HepG2 (cell line): ENCODE data around the gene C2. TPM values are rescaled to one million over a fixed set of nuclear protein-coding genes. Genes with fewer than 3 reads are reported as not detected.
A peak's percentile ranks its signal among the peaks of the same experiment; 100 is the strongest.

Experiments
- ATF3 ChIP-seq: sonication (generic); formaldehyde crosslinking; IDR thresholded peaks from 2 replicates; pipeline ENCODE4 v1.4.0; 2020; ENCODE audit warnings: missing genetic modification reagents
- IRF9 ChIP-seq: sonication (generic); formaldehyde crosslinking; IDR thresholded peaks from 2 replicates; pipeline ENCODE4 v1.8.0; 2022; ENCODE audit warnings: missing genetic modification reagents, mild to moderate bottlenecking, borderline replicate concordance
- KMT2A ChIP-seq: sonication (generic); formaldehyde crosslinking; IDR thresholded peaks from 2 replicates; pipeline ENCODE4 v1.4.0; 2020; ENCODE audit warnings: missing genetic modification reagents
- MXD1 ChIP-seq: sonication (generic); formaldehyde crosslinking; IDR thresholded peaks from 2 replicates; pipeline ENCODE4 v1.4.0; 2020; ENCODE audit warnings: mild to moderate bottlenecking, missing genetic modification reagents
- NFAT5 ChIP-seq: sonication (generic); formaldehyde crosslinking; IDR thresholded peaks from 2 replicates; pipeline ENCODE4 v1.4.0; 2020; ENCODE audit warnings: missing genetic modification reagents
- NPAS2 ChIP-seq: sonication (generic); formaldehyde crosslinking; IDR thresholded peaks from 2 replicates; pipeline ENCODE4 v1.8.0; 2022; ENCODE audit warnings: mild to moderate bottlenecking, missing genetic modification reagents, borderline replicate concordance
- NR2F1 ChIP-seq, 2 experiments: fragments of 450-650 bp in 1 of 2; formaldehyde crosslinking in 1 of 2; IDR thresholded peaks; 2 replicates each; pipeline versions ENCODE4 v1.5.0 to v1.6.1; 2016 to 2020; ENCODE audit warnings: mild to moderate bottlenecking in 1 of 2, missing compliant biosample characterization in 1 of 2, missing genetic modification reagents in 1 of 2, moderate library complexity in 1 of 2
- SRY ChIP-seq: sonication (generic); formaldehyde crosslinking; IDR thresholded peaks from 2 replicates; pipeline ENCODE4 v1.8.0; 2022; ENCODE audit warnings: mild to moderate bottlenecking, missing genetic modification reagents
- ZNF274 ChIP-seq: sonication (generic); formaldehyde crosslinking; IDR thresholded peaks from 2 replicates; pipeline ENCODE4 v1.5.1; 2020; ENCODE audit warnings: mild to moderate bottlenecking, missing genetic modification reagents
- ZNF468 ChIP-seq: sonication (generic); formaldehyde crosslinking; IDR thresholded peaks from 2 replicates; pipeline ENCODE4 v1.8.0; 2022; ENCODE audit warnings: mild to moderate bottlenecking, moderate library complexity, missing genetic modification reagents
- ZNF589 ChIP-seq: sonication (generic); formaldehyde crosslinking; conservative IDR thresholded peaks from 2 replicates; pipeline ENCODE4 v1.8.0; 2022; ENCODE audit warnings: mild to moderate bottlenecking, moderate library complexity, missing genetic modification reagents
- ZNF597 ChIP-seq: sonication (generic); formaldehyde crosslinking; IDR thresholded peaks from 2 replicates; pipeline ENCODE4 v1.5.0; 2020; ENCODE audit warnings: missing genetic modification reagents
- ZNF772 ChIP-seq: sonication (generic); formaldehyde crosslinking; IDR thresholded peaks from 2 replicates; pipeline ENCODE4 v1.5.0; 2020; ENCODE audit warnings: mild to moderate bottlenecking, missing genetic modification reagents
- polyA plus RNA-seq, 8 experiments: library from polyadenylated mRNA; depleted of rRNA in 3 of 8; stranded (reverse) in 7 of 8; unstranded in 1 of 8; fragments of >200 nt; fragmentation: Illumina TruSeq in 4 of 8; extraction: Trizol in 4 of 8; gene quantifications; 2 replicates each; pipeline versions ENCODE4 v1.2.1 to v1.2.3, GENCODE V29; 2011 to 2016; ENCODE audit warnings: low read depth in 4 of 8, missing spikeins in 1 of 8, mixed read lengths in 1 of 8; ENCODE audit not compliant: insufficient read depth in 1 of 8
- total RNA-seq, 5 experiments: library from RNA; depleted of rRNA; stranded (reverse); fragments of >200 nt; fragmentation: Illumina TruSeq; extraction: Trizol; gene quantifications; 2 replicates each; pipeline ENCODE4 v1.2.3, GENCODE V29; 2016; ENCODE audit warnings: low read depth in 1 of 5
- TF ChIP-seq, protein P1 (sequence below): IDR thresholded peaks from 2 replicates; pipeline ENCODE4 v1.6.1; 2016
- TF ChIP-seq, protein P2 (sequence below): sonication (generic); formaldehyde crosslinking; IDR thresholded peaks from 2 replicates; pipeline ENCODE4 v1.8.0; 2022; ENCODE audit warnings: mild to moderate bottlenecking, missing genetic modification reagents; ENCODE audit not compliant: insufficient replicate concordance
- TF ChIP-seq, protein P3 (sequence below): sonication (generic); formaldehyde crosslinking; IDR thresholded peaks from 2 replicates; pipeline ENCODE4 v1.8.0; 2022; ENCODE audit warnings: mild to moderate bottlenecking, missing genetic modification reagents

Gene C2
- total and polyA plus RNA-seq, 2 of the 13 experiments (the other 11 are each of a cell fraction or from before 2014, with no cell fraction given): 165 to 307 TPM

GRCh38 chr6:31897612-31898382, 29.7 kb upstream of the C2 start, which contains the start of gene EHMT2 (continued):
- TF ChIP-seq ZNF274 (CRISPR knock-in tag) (no peak), SRY (CRISPR knock-in tag) (peak; percentile 87), NR2F1 (CRISPR knock-in tag; IDR thresholded peaks at IDR 0.05) (no peak; a peak in 1 of 4 replicates), ZNF597 (no peak), ZNF468 (CRISPR knock-in tag) (no peak), IRF9 (CRISPR knock-in tag) (no peak), ATF3 (no peak), ZNF772 (CRISPR knock-in tag) (no peak), ZNF589 (no peak), NFAT5 (CRISPR knock-in tag) (no peak), KMT2A (CRISPR knock-in tag) (no peak), MXD1 (CRISPR knock-in tag) (peak; percentile 60; the same call in 1 of the 2 replicates), NPAS2 (CRISPR knock-in tag) (no peak)
- TF ChIP-seq, protein P1, sequence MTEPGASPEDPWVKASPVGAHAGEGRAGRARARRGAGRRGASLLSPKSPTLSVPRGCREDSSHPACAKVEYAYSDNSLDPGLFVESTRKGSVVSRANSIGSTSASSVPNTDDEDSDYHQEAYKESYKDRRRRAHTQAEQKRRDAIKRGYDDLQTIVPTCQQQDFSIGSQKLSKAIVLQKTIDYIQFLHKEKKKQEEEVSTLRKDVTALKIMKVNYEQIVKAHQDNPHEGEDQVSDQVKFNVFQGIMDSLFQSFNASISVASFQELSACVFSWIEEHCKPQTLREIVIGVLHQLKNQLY (CRISPR knock-in tag): no peak
- TF ChIP-seq, protein P2, sequence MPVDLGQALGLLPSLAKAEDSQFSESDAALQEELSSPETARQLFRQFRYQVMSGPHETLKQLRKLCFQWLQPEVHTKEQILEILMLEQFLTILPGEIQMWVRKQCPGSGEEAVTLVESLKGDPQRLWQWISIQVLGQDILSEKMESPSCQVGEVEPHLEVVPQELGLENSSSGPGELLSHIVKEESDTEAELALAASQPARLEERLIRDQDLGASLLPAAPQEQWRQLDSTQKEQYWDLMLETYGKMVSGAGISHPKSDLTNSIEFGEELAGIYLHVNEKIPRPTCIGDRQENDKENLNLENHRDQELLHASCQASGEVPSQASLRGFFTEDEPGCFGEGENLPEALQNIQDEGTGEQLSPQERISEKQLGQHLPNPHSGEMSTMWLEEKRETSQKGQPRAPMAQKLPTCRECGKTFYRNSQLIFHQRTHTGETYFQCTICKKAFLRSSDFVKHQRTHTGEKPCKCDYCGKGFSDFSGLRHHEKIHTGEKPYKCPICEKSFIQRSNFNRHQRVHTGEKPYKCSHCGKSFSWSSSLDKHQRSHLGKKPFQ (CRISPR knock-in tag): no peak
- TF ChIP-seq, protein P3, sequence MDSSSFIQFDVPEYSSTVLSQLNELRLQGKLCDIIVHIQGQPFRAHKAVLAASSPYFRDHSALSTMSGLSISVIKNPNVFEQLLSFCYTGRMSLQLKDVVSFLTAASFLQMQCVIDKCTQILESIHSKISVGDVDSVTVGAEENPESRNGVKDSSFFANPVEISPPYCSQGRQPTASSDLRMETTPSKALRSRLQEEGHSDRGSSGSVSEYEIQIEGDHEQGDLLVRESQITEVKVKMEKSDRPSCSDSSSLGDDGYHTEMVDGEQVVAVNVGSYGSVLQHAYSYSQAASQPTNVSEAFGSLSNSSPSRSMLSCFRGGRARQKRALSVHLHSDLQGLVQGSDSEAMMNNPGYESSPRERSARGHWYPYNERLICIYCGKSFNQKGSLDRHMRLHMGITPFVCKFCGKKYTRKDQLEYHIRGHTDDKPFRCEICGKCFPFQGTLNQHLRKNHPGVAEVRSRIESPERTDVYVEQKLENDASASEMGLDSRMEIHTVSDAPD (CRISPR knock-in tag): no peak
